C4-2B (cell line): Measurements from ENCODE around the gene BANF2.

Experiments used
- ZFX ChIP-seq: fragments of 450-650 bp; IDR thresholded peaks from 2 replicates; pipeline ENCODE4 v1.6.1; 2017
- TF ChIP-seq, protein P1 (sequence below): fragments of 450-650 bp; conservative IDR thresholded peaks from 2 replicates; pipeline ENCODE4 v1.5.1; 2017; ENCODE audit warnings: mild to moderate bottlenecking

GRCh38 chr20:17710379-17711266 lies 10.9 kb downstream of the BANF2 start:
- TF ChIP-seq, protein P1, sequence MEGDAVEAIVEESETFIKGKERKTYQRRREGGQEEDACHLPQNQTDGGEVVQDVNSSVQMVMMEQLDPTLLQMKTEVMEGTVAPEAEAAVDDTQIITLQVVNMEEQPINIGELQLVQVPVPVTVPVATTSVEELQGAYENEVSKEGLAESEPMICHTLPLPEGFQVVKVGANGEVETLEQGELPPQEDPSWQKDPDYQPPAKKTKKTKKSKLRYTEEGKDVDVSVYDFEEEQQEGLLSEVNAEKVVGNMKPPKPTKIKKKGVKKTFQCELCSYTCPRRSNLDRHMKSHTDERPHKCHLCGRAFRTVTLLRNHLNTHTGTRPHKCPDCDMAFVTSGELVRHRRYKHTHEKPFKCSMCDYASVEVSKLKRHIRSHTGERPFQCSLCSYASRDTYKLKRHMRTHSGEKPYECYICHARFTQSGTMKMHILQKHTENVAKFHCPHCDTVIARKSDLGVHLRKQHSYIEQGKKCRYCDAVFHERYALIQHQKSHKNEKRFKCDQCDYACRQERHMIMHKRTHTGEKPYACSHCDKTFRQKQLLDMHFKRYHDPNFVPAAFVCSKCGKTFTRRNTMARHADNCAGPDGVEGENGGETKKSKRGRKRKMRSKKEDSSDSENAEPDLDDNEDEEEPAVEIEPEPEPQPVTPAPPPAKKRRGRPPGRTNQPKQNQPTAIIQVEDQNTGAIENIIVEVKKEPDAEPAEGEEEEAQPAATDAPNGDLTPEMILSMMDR: no peak
- TF ChIP-seq ZFX: no peak
